Panc1 (cell line): Measurements from ENCODE around the gene FKBP7. TPM values are rescaled to one million over a fixed set of nuclear protein-coding genes. Genes with fewer than 3 reads are reported as not detected.

Source experiments
- ATAC-seq: fragments of 200-7000 bp; cut with Tn5 transposase; 2 replicates; pipeline ENCODE4 v1.9.1; 2020; ENCODE audit warnings: mild to moderate bottlenecking, moderate library complexity
- BruUV-seq: library from RNA; stranded (reverse); fragments of 400-500 nt; replicated peaks from 2 replicates; lab custom pipeline; 2021; lab: Mats Ljungman, UMichigan
- CTCF ChIA-PET: fragments of 300-600 bp; sonication (Branson Sonifier 250); formaldehyde crosslinking; loops from one replicate; lab custom pipeline; 2022; ENCODE audit warnings: antibody characterized with exemption; lab: Charles Lee
- POLR2A ChIA-PET: fragments of 300-600 bp; sonication (Branson Sonifier 250); formaldehyde crosslinking; loops from one replicate; lab custom pipeline; 2022; ENCODE audit warnings: antibody characterized with exemption; lab: Charles Lee
- DNase-seq: peaks from one replicate; pipeline ENCODE4 v3.0.0-alpha.2; 2010; ENCODE audit warnings: low read depth, low spot score
- H3K27ac ChIP-seq: 2 replicates; pipeline ENCODE4 v1.5.1; 2011; ENCODE audit warnings: mild to moderate bottlenecking, low read length, inconsistent platforms
- H3K27me3 ChIP-seq: fragments of 200-500 bp; sonication (Bioruptor generic); 2 replicates; pipeline ENCODE4 v1.6.0; 2014; ENCODE audit warnings: low read length, inconsistent platforms; ENCODE audit not compliant: control insufficient read depth, insufficient read depth
- H3K36me3 ChIP-seq: fragments of 200-500 bp; sonication (Bioruptor generic); 2 replicates; pipeline ENCODE4 v1.5.1; 2014; ENCODE audit warnings: inconsistent platforms, mild to moderate bottlenecking, low read length, moderate library complexity; ENCODE audit not compliant: control insufficient read depth, insufficient read depth
- H3K4me1 ChIP-seq: 2 replicates; pipeline ENCODE4 v1.5.1; 2011; ENCODE audit warnings: inconsistent platforms, mild to moderate bottlenecking, low read length, moderate library complexity; ENCODE audit not compliant: control insufficient read depth, insufficient read depth
- H3K4me3 ChIP-seq, 2 experiments: 2 replicates each; pipeline ENCODE4 v1.5.1; 2011 to 2012; ENCODE audit warnings: low read depth in 2 of 2, low read length in 2 of 2, mild to moderate bottlenecking in 2 of 2, inconsistent platforms in 1 of 2, moderate library complexity in 1 of 2
- H3K9me3 ChIP-seq: fragments of 200-500 bp; sonication (Bioruptor generic); 2 replicates; pipeline ENCODE4 v1.5.1; 2014; ENCODE audit warnings: low read depth, mild to moderate bottlenecking, inconsistent platforms, low read length, moderate library complexity; ENCODE audit not compliant: control insufficient read depth, insufficient read depth
- CTCF ChIP-seq: fragments of 450-650 bp; IDR thresholded peaks from 2 replicates; pipeline ENCODE4 v1.5.1; 2017; ENCODE audit warnings: mild to moderate bottlenecking
- POLR2AphosphoS5 ChIP-seq: IDR thresholded peaks from 2 replicates; pipeline ENCODE4 v1.6.1; 2012; ENCODE audit warnings: mild to moderate bottlenecking, low read depth, low read length, moderate library complexity
- SIN3A ChIP-seq: IDR thresholded peaks from 2 replicates; pipeline ENCODE4 v1.6.1; 2012; ENCODE audit warnings: low read depth, mild to moderate bottlenecking, low read length, moderate library complexity, borderline replicate concordance; ENCODE audit not compliant: insufficient read depth
- TCF7L2 ChIP-seq: IDR thresholded peaks from 2 replicates; pipeline ENCODE4 v1.6.1; 2011; ENCODE audit warnings: mild to moderate bottlenecking, low read depth, low read length, inconsistent platforms
- in situ Hi-C: cut with HindIII; loops from 2 replicates; pipeline ENCODE4 v1.10.0; 2016; ENCODE audit warnings: low sequenced_read_pairs, low pct_unique_long_range_greater_than_20kb
- intact Hi-C: fragments of 100-400 bp; cut with micrococcal nuclease; formaldehyde crosslinking; loops from one replicate; pipeline ENCODE4 v1.10.0; 2022; ENCODE audit not compliant: unreplicated experiment
- total RNA-seq: library from RNA; stranded (reverse); gene quantifications from one replicate; pipeline ENCODE4 v1.2.1, GENCODE V29; 2021; ENCODE audit not compliant: unreplicated experiment
- TF ChIP-seq, protein P1 (sequence below), 2 experiments: IDR thresholded peaks; 2 replicates each; pipeline ENCODE4 v1.6.1; 2011 to 2012; ENCODE audit warnings: low read depth in 2 of 2, control low read depth in 1 of 2, low read length in 1 of 2, mild to moderate bottlenecking in 1 of 2, moderate library complexity in 1 of 2; ENCODE audit not compliant: insufficient read depth in 1 of 2

The FKBP7 gene
- total RNA-seq, 1 experiment from 2014 or later, result 1.8 TPM

DNA sequence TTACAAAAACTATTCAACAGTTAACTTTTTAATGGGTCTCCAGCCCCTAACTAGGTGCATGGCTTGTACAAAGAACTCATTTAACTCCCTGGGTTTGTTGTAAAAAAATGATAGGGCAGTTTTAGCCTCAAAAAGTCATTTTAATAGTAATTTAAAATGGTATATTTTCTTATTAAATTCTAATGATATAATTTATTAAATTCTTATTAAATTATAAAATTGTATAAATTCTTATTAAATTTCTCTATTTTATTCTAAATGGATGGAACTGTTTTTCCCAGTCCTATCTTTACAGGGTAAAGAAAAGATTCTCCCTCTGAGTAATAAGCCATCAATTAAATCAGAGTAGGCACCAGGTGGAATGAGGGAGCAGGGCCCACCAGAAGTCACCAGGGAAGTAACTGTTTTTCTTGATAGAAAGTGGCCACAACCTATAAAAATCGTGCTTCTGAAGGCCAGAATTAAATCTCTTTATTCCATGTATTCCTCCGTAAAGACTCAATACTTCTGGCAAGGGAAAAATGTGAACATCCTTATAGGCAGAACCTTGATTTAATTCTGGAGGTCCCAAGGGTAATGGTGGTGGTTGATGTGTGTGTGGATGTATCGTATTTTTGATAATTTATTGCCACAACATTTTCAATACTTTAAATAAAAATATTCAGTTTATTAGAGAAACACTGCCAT is 814 bp downstream of the FKBP7 start:
- Histone ChIP-seq H3K36me3 (no peaks in the 10 kb centered on the region), H3K27ac (no peak overlapping the region), H3K4me3 (peak overlapping the region; percentile 71 to 89), H3K9me3 (no peaks in the 10 kb centered on the region), H3K4me1 (peaks cover 25% of the 10 kb centered on the region), H3K27me3 (no peaks in the 10 kb centered on the region)
- ChIA-PET POLR2A (no interaction called here), CTCF (no interaction called here)
- ATAC-seq (no peak), DNase-seq (no peak)
- TF ChIP-seq, protein P1, sequence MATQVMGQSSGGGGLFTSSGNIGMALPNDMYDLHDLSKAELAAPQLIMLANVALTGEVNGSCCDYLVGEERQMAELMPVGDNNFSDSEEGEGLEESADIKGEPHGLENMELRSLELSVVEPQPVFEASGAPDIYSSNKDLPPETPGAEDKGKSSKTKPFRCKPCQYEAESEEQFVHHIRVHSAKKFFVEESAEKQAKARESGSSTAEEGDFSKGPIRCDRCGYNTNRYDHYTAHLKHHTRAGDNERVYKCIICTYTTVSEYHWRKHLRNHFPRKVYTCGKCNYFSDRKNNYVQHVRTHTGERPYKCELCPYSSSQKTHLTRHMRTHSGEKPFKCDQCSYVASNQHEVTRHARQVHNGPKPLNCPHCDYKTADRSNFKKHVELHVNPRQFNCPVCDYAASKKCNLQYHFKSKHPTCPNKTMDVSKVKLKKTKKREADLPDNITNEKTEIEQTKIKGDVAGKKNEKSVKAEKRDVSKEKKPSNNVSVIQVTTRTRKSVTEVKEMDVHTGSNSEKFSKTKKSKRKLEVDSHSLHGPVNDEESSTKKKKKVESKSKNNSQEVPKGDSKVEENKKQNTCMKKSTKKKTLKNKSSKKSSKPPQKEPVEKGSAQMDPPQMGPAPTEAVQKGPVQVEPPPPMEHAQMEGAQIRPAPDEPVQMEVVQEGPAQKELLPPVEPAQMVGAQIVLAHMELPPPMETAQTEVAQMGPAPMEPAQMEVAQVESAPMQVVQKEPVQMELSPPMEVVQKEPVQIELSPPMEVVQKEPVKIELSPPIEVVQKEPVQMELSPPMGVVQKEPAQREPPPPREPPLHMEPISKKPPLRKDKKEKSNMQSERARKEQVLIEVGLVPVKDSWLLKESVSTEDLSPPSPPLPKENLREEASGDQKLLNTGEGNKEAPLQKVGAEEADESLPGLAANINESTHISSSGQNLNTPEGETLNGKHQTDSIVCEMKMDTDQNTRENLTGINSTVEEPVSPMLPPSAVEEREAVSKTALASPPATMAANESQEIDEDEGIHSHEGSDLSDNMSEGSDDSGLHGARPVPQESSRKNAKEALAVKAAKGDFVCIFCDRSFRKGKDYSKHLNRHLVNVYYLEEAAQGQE (IDR thresholded peaks at IDR 0.05; ENCODE audit: insufficient read depth in 1 of 2, low read depth in 2 of 2, low read length in 1 of 2), result no peak
- TF ChIP-seq TCF7L2 (no peak), CTCF (no peak), POLR2AphosphoS5 (no peak), SIN3A (no peak)
- BruUV-seq, result no TSS peak
- intact Hi-C loops, result loop anchor here (2.0 to 5.0 kb wide), 2 partner anchors 27 to 45 kb away; partner anchors contain the start of genes PJVK and PRKRA
- in situ Hi-C loops, result no loop called here

GRCh38 chr2:178476477-178476876 is 1.9 kb downstream of the FKBP7 start:
- in situ Hi-C loops (no loop called here), intact Hi-C loops (loop anchor here (5.0 kb wide), 1 partner anchor 46 kb away; no protein-coding TSS in a partner anchor)
- Histone ChIP-seq H3K27me3 (no peaks in the 10 kb centered on the region), H3K36me3 (no peaks in the 10 kb centered on the region), H3K4me1 (peaks cover 17% of the 10 kb centered on the region), H3K27ac (no peak overlapping the region), H3K4me3 (no peak overlapping the region), H3K9me3 (no peaks in the 10 kb centered on the region)
- TF ChIP-seq POLR2AphosphoS5 (no peak), TCF7L2 (no peak), SIN3A (no peak), CTCF (no peak)
- TF ChIP-seq, protein P1 (IDR thresholded peaks at IDR 0.05; ENCODE audit: insufficient read depth in 1 of 2, low read depth in 2 of 2, low read length in 1 of 2), result no peak
- BruUV-seq, result no TSS peak
- ChIA-PET POLR2A (no interaction called here), CTCF (no interaction called here)
- ATAC-seq (no peak), DNase-seq (no peak)
